HG02884 (cell line): ENCODE results near the gene MTM1.

Experiments
- ATAC-seq: cut with Tn5 transposase; IDR thresholded peaks from one replicate; pipeline ENCODE4 v1.9.1; 2021; ENCODE audit warnings: mild to moderate bottlenecking, moderate library complexity; ENCODE audit not compliant: unreplicated experiment

Gene MTM1

GRCh38 chrX:150568320-150569154 lies at the start of gene MTM1:
MTM1 (plus strand) TSS chrX:150568621; CDS start chrX:150592615, 23,994 bp downstream.
- ATAC-seq: peak; percentile 88

GRCh38 chrX:150522494-150522893 lies 45.9 kb upstream of the MTM1 start:
- ATAC-seq: no peak

GRCh38 chrX:150525061-150525919 lies 43.1 kb upstream of the MTM1 start:
- no peak for ATAC-seq

GRCh38 chrX:150526692-150527091 lies 41.7 kb upstream of the MTM1 start:
- ATAC-seq: no peak

- ATAC-seq: no peak
Observed at GRCh38 chrX:150527108-150527507, 41.3 kb upstream of the MTM1 start.

- ATAC-seq: no peak
Observed at GRCh38 chrX:150529587-150529986, 38.8 kb upstream of the MTM1 start.

- no peak for ATAC-seq
Observed at GRCh38 chrX:150530821-150531220, 37.6 kb upstream of the MTM1 start.

- ATAC-seq: no peak
Observed at GRCh38 chrX:150531467-150531866, 37.0 kb upstream of the MTM1 start.

GRCh38 chrX:150533863-150534262 lies 34.6 kb upstream of the MTM1 start:
- no peak for ATAC-seq

GRCh38 chrX:150536455-150537116 lies 31.8 kb upstream of the MTM1 start:
- ATAC-seq: no peak

GRCh38 chrX:150537851-150538250 lies 30.6 kb upstream of the MTM1 start:
- no peak for ATAC-seq

- no peak for ATAC-seq
Observed at GRCh38 chrX:150540965-150541364, 27.5 kb upstream of the MTM1 start.

GRCh38 chrX:150542846-150543229 lies 25.6 kb upstream of the MTM1 start:
- no peak for ATAC-seq

GRCh38 chrX:150543230-150544155 lies 24.9 kb upstream of the MTM1 start:
- peak; percentile 53 for ATAC-seq

- ATAC-seq: no peak
Observed at GRCh38 chrX:150544222-150544787, 24.1 kb upstream of the MTM1 start.

- ATAC-seq: no peak
Observed at GRCh38 chrX:150544835-150545770, 23.3 kb upstream of the MTM1 start.

- no peak for ATAC-seq
Observed at GRCh38 chrX:150546711-150547153, 21.7 kb upstream of the MTM1 start.

GRCh38 chrX:150547375-150548115 lies 20.9 kb upstream of the MTM1 start:
- peak; percentile 35 for ATAC-seq
